Tongue (tissue), 2 donors: Measurements from ENCODE around the gene HNMT. TPM values are rescaled to one million over a fixed set of nuclear protein-coding genes. Genes with fewer than 3 reads are reported as not detected.
A peak's percentile ranks its signal among the peaks of the same experiment; 100 is the strongest.
"Not testable (repeated sequence)": the region's sequence is repeated elsewhere in the genome, so short reads cannot be mapped to it uniquely, and the experiment has no call there.

ENCODE experiments used
- DNase-seq: peaks from one replicate; pipeline ENCODE4 v3.0.0-alpha.2; 2015
- total RNA-seq: library from RNA; depleted of rRNA; stranded (reverse); fragments of >200 nt; gene quantifications from one replicate; pipeline ENCODE4 v1.2.3, GENCODE V29; 2014

HNMT gene
- total RNA-seq, 1 donor from 2014 or later = 17.3 TPM

DNA sequence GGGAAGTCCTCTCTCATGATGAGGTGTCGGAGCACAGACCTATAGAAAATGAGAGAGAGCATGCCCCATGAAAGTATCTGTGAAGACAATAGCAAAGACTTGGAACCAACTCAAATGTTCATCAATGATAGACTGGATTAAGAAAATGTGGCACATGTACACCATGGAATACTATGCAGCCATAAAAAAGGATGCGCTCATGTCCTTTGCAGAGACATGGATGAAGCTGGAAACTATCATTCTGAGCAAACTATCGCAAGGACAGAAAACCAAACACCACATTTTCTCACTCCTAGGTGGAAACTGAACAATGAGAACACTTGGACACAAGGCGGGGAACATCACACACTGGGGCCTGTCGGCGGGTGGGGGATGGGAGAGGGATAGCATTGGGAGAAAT lies 79.3 kb downstream of the HNMT start:
- not testable (repeated sequence) for DNase-seq

- no peak for DNase-seq
Measured at GRCh38 chr2:138058427-138058826, 94.2 kb downstream of the HNMT start.

DNA sequence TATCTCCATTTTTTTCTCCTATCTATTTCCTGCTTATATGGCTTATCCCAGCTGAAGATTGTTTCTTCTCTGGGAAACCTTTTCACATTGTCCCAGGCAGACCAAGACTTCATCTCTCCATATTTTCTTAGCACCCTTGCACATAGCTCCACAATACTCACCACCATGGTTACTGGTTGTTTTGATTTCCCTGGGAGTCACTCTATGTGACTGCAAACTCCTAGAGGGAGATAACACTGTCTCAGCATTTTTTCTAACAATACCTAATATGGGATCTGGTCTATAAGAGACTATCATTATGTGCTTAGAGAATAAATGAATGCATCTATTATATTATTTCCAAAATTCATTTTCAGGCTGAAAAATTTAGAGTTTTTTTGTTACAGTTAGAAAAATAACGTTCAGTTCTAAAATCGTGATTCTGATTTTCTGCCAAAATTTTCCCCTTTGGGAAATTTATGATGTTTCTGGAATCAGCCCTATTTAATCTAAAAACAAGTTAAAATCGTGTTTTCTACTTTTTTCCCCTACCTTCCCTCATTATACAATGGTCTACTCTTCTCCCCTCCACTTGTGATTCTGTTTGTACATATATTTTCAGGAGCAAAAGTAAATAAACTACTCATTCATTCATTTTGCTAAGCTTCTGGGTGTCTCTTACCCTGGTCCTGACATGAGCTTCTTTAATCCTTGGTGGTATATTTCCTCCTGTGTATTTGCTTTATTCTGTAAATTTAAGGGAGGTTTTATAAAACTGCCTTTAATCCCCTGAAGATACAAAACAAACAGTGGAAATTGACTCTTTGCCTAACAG lies 95.4 kb downstream of the HNMT start:
- DNase-seq = peak; percentile 24

DNA sequence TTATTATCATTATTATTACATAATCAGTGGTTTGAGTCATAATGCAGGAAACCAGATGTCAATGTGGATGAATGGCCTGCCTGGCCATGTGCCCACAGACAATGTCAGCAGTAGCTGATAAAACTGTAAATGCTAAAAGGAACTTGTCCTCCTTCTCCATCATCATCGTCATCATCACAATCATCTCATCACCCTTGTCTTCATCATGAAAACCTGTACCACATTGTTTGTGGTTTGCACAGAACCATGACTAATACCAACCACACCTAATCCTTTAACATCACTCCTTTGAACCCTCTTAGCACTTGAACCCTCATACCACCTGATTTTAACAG lies 96.0 kb downstream of the HNMT start:
- DNase-seq = no peak

DNA sequence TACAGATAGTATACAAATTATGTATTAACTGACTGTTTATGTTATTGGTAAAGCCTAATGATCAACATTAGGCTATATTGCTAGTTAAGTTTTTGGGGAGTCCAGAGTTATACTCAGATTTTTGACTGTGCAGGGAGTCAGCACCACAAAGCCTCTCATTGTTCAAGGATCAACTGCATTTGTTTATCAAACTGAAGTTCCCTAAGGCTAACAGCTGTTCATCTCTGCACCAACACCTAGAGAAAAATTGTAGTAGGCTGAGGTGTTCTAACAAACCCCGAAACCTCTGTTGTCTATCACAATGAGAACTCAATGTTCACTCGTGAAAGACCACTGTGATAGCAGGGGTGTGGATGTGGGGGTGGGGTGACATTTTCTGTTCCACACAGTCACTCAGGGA lies 97.7 kb downstream of the HNMT start:
- no peak for DNase-seq

GRCh38 chr2:138063181-138063580 lies 98.9 kb downstream of the HNMT start:
- DNase-seq = no peak
